HCEC 1CT (cell line): Measurements from ENCODE around the gene FERMT1.
"Not testable (repeated sequence)": the region's sequence is repeated elsewhere in the genome, so short reads cannot be mapped to it uniquely, and the experiment has no call there.

Source experiments
- DNase-seq: peaks from one replicate; pipeline ENCODE4 v3.0.0-alpha.2; 2017

FERMT1 gene

DNA sequence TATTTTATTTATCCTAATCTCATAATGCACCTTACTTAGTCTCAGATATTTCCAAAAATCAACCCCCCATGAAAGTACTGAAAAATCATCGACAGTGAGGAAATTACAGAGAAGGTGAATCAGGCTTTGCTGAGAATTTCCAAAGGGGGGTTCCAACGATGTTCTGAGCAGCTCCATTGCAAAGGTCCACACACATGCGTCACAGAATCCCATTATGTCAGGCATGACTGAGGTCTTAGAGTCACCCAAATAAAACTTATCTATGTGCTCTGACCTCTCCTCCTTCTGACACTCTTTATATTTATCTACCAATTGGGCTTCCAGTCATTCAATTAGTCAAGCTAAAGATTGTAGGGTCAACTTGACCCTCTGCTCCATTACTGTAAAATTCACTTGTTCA, 56.2 kb downstream of the FERMT1 start:
- DNase-seq, result no peak

DNA sequence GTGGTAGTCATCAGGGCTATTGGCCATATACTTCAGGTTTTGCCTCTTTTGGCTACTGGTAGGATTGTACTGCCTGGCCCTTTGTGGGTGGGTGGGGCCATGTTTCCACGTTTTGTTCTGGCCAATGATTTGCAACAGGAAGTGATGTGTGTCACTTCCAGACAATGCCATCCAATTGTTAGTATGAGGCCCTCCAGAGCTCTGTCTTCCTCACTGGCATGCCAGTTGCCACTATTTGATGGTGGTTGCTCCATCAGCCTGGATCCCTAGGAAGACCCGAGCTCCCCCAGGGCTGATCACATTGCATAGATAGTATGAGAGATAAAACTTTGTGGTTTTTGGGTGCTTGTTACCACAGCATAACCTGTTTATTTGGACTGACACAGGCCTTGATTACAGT, 61.3 kb downstream of the FERMT1 start:
- DNase-seq, result no peak

DNA sequence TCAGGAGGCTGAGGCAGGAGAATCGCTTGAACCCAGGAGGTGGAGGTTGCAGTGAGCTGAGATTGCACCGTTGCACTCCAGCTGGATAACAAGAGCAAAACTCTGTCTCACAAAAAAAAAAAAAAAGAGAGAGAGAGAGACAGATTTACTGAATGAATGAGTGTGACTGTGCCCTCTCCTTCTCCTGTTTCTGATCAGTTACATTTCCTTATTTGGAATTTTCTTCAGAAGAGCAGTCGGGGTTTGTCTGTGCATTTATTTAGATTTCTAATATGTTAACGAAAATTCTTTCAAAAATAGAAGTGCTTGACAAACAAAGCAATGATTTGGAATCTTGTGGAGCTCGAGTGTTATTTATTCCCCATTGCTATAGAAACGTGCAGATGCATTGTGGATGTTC, 62.6 kb downstream of the FERMT1 start:
- no peak for DNase-seq

DNA sequence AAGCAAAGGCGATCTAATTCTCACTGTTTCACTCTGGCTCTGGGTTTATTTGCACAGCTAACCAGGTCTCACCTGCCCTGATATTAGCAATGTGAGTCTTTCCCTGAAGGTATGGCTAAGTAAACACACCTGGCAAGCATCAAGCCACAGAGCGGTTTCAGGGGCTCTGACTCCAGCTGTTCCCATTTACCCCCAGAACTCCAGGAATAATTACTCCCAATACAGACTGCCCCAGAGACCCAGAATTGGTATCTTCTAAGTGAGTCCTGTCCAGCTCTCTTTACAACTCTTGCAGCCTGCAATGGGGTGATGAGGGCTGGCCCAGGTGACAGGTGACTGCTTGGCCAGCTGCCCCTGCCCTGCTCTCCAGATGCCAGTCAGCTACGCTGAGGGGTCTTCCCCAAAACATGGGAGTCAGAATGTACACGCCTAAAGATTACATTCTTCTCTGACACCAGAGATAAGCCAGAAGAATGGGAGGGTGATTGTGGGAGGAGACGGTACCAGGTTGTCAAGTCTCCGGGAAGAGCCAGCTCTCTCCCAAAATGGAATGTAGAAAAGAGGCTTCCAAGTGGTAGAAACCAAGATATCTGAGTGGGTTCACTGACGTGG, 64.0 kb downstream of the FERMT1 start:
- no peak for DNase-seq

DNA sequence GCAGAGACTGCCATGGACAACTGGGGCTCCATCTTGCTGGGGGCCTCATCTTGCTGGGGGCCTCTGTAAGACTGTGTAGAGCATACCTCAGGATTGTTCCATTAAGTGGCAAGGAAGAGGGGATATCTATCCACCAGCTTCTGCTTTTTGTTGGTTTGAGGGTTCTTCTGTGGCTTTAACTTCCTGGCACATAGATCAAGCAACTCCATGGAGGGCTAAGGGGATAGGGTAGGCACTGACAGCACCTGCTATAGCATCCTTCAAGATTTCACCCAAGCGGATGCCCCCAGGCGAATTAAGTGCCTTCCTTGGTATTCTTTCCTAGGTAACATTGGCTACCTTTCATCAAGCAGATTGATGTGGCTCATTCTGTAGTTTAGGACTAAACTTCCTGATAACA, 65.1 kb downstream of the FERMT1 start:
- DNase-seq, result no peak

DNA sequence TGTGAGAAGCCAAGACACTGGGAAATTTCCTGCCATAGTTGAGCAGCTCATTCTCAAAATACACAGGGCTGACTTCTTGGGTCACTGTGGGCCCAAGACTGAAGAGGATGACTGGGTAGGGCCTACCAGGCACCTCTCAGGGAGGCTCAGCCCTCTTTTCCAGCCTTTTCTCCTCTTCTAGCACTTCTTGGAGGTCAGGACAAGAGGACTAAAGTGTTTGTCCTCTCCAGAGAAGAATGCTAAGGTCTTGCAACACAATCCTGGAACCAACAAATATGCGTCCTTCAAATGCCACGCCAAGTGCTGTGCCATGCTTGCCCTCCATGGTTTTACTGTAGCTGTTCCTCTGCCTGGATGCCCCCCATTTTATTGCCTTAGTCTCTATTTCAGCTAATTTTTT, 65.7 kb downstream of the FERMT1 start:
- DNase-seq, result no peak

DNA sequence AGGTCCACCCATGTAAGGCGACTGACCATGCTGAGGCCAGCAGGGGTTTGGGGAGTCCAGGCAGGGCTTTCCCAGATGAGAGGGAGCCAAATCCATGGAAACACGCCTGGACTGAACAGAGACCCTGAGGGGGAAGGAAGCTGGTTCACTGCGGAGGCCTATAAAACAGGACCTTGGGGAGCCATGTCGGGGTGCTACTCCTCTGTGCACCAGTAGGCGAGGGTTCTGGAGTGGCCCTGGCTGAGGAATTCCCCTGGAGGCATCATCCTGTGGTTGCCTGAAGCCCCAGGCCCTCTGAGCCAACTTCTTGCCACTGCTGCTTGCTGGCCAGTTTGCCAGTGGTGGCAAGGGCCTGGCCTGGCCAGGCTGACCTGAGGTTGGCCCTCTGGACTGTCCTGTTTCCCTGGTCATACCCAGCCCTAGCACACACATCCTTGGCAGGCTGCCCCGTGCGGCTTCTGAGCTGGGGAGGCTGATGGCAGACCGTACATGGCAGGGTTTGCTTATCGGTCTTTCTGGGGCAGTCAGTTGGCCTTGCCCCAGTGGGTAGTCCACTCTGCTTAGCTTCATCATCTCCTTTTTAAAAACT, 66.8 kb downstream of the FERMT1 start:
- DNase-seq, result no peak

DNA sequence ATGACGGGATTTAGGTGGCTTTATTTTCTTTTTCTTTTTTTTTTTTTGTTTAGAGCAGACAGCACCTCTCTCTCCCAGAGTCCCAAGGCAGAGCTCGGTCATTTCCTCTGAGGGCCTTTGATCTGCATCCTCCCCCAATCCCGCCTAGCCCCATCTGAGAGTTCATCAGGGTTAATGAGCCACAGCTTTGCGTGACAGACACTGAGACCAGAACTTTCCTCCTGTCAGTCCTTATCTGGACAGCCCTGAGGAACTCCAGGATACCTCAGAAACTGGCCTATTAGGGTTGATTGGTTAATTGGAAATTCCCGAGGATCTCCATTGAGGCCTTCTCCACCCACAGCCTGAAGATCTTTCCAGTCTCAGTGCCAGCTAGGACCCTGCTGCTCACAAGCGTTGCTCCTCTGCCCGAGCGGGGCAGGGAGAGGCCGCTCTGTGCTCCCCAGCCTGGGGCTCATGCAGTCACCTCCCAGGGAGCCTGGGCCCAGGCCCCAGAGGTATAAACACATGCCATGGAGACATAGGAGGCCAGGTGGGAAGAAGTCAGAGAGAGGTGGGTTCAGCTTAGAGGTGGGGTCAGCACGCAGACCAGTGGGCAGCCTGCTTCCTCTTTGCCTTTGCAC, 67.6 kb downstream of the FERMT1 start:
- no peak for DNase-seq

DNA sequence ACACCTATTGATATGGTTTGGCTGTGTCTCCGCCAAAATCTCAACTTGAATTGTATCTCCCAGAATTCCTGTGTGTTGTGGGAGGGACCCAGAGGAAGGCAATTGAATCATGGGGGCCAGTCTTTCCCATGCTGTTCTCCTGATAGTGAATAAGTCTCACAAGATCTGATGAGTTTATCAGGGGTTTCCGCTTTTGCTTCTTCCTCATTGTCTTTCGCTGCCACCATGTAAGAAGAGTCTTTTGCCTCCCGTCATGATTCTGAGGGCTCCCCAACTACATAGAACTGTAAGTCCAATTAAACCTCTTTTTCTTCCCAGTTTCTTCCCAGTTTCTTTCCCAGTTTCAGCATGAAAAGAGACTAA, 68.2 kb downstream of the FERMT1 start:
- DNase-seq, result not testable (repeated sequence)

DNA sequence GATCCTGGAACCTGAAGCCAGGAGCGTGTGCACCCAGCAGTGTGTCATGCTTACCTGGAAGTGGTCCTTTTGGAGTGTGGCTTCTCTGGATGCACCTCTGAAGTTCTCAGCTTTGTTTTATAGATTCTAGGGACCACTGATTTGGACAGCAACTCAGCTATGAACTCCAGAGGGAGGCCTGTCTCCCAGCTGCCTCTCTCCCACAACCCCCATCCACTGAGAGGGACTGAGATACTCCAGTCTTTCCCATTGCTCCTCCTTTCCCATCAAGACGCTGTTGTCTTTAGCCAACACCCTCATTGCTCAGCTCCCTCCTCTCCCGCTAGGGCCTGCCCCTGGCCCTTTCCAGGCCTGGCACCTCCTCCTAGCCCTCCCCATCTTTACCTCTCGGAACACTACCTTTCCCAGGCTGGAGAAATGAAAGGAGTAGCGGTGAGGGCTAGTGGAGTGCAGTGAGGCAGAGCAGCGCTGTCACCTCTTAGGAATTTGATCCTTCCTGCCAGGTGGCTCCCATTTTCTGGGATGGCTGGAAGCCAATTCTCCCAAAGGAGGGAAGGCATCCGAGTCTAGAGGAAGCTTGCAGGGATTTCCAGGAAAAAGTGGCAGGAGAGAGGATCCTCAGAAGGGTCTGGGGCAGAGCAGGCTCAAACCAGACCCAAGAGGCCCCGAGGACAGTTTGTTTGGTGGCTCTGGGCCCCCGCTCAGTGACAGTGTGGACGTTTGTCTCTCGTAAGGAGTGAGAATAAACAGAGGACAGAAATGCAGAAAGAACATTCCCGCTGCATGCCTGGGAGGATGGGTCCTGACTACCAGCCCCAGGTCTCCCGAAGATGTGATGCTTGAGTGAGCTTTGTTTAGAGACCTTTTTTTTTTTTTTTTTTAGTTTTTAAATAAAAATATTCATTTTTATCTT, 68.8 kb downstream of the FERMT1 start, which contains the start of gene LRRN4:
TSS of gene LRRN4 (minus strand) at position 285 of the 913 bp plus-strand sequence. CDS start 1,261 bp downstream, outside the sequence.
- no peak for DNase-seq

DNA sequence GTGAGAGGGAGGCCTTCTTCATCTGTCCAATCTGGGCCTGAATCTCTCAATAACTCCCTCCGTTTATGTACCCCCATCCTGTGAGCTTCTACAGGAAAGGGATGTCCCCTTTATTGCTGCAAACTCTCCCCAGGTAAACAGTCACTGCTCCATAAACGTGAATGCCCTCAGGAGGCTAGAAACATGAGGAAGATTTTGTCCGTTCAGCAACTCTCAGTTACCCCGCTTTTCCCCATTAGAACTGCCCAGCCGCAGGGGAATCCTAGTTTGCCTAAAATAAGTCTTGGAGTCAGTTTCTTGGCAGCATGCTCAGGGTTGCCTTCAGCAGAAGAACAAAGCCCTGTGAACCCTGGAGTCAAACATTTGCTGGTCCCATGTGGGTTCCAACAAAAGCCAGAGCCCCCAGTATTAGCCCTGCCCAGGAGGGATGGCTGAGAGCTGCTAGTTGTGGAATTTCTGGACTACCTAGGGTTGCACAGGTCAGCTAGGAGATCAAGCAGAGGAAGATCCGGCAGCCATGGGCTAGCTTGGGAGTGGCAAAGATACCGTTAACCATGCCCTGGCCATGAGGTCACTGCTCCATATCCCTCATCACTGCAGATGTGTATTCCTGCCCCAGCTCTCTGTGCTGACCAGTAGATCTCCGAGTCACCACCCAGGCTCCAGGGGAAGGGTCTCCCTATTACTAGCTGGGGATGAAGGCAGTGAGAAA, 69.6 kb downstream of the FERMT1 start:
- no peak for DNase-seq

DNA sequence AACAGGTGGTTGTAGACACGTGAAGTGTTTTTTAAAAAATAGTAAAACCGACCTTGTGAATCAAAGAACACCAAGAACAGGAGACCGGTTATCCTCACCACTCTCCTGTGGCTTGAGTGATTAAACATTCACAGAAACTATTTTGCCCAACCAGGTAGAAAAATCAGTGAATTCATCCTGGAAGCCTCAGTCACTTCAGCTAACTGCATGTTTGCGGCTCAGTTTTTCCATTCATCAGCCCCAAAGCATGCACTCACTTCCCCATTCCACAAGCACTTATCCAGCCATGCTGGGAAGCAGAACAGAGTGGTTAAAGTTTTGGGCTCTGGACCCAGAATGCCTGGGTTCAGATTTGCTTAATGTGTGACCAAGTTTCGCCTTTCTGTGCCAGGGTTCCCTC, 71.3 kb downstream of the FERMT1 start:
- peak; percentile 63 for DNase-seq

DNA sequence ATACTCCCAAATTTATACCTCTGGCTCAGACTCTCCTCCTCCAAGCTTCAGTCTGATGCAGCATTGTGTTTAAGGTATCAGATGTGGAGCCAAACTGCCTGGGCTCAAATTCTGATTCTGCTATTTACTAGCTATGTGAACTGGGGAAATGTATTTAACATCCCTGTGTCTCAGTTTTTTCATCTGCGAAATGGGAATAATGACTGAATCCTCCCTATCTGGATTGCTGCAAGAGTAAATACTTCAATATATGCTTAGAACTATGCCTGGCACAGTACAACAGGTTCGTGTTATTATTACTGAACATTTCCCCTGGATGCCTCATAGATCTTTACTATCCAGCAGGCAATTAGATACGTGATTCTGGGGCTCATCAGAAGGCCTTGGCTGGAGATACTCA, 74.4 kb downstream of the FERMT1 start:
- no peak for DNase-seq

DNA sequence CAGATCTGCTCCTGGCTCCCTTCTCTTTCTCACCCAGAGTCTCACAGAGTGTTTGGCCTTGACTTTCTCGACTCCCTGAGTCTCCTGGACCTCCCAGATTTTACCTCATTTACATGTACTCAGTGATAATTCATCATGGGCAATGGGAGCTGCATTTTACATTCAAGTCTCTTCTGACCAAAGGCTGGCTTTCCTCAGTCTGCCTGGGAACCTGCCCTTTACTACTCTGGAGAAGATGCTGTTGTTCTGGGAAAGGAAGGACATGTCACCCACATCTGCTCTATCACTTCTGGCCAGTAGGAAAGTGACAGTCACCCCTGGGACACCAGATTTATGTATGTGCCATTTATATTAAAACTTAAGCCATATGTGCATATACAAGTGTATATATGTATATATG, 76.4 kb downstream of the FERMT1 start:
- DNase-seq, result no peak

DNA sequence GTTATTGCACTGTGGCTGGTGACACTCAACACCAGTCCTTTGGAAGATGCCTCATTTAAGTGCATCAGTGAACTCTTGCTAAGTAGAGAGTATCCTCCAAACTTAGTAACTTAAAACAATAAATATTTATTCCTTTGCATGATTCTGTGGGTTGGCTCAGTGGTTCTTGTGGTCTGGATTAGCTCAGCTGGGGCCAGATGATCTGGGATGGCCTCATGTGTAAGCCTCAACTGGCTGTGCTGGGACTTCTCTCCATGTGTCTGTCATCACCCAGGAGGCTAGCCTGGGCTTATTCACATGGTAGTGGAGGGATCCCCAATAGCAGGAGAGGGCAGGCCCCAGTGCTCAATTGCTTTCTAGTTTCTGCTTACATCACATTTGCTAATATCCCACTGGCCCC, 77.3 kb downstream of the FERMT1 start:
- DNase-seq, result peak; percentile 40

DNA sequence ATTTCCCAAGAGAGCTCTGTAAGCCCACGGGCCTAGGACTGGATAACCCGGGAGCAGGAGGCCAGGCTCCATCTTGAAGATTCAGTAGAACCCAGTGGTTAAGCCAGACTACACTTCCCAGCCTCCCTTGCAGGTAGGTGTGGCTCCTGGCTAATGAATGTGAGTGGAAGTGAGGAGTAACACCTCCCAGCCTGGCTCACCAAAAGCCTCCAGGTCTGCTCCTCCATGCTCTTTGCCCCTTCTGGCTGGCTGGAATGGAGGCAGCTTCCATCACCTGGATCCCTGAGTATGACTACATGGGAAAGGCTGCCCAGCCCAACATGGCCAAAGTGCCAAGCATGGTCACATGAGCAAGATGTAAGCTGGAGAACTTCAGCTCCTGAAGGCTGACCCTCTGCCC, 78.7 kb downstream of the FERMT1 start:
- no peak for DNase-seq

DNA sequence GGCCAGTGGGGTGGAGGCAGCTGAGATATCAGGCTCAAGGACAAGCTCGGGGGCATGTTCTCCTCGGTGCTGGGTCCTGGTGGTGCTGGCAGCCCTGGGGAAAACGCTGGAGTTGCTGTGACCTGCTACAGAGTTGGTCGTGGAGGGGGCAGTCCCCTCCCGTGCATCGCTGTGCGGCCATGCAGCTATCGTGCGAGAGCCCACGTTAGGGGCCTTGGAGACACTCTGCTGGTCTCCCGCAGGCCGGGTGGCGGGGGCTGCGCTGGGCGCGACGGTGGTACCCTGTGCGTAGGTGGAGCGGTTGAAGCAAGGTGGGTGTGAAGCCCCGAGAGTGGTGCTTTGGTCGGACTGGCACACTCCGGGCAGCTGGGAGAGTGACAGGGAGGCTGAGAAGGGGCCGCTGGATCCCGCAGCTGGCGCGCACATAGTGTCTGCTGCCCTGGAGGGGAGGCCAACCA, 81.0 kb downstream of the FERMT1 start:
- no peak for DNase-seq

DNA sequence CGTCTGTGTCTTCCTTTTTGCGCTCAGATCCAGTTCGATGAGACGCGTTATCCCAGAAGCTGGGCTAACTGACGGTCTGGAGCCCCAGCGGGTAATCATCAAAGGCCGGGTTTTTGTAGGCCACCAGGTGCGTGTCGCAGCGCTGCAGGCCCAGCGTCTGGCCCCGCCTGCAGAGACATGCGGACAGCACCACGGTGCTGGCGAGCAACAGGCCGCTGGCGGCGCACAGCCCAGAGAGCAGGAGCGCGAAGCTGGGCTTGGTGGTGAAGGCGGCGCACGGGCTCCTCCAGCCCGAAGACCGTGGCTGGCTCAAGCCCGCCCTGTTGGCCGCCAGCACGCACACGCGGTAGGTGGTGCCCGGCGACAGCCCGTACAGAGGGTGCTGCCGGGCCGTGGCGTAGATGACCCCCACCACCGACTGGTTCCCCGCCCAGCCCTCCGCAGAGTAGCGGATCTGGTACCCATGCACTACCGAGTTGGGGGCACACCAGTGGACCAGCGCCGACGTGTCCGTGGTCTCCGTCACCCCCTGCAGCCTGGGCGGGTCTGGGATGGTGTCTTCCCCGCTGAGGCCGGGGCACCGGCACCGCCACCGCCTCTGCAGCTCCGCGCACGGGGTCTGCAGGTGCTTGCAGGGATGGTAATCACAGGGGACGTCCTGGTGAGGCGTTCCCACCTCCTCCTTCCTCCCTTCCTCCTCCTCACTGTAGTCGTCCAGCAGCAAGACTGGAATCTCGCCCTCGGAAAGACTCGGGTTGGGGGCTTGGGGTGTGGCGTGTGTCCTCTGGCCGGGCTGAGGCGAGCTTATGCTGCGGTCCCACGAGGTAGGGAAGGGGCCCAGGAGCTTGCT, 81.6 kb downstream of the FERMT1 start:
- DNase-seq, result no peak

DNA sequence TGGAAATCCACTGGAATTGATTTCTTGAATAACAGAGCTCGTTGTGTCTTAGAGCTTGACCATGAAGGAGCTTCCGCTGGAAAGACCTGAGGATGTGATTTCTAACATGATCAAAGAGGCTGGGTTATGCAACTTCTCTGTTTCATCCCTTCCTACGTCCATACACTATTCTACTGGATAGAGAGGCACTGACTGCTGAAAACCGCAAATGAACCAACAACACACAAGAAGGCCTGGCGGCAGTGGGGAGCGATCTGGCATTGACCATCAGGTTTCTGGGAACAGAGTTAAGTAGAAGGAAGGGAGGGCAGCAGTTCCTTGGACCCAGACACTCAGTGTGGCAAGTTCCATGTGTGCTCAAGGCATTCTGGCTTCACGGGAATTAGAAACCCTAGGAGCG, 82.3 kb downstream of the FERMT1 start:
- DNase-seq, result no peak

DNA sequence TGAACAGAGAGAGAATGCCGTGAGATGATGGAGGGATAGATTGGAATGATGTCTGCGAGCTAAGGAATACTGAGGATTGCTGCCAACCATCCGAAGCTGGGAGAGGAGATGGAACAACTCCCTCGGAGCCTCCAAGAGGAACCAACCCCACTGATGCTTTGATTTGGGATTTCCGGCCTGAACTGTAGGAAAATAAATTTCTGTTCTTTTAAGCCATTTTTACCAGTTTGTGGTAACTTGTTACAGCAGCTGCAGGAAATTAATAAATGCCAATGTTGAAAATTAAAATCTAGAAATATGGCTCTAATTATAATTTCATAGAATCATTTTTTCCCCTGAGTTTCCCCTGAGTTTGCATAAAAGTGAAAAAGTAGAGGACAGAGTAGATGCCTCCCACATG, 83.1 kb downstream of the FERMT1 start:
- no peak for DNase-seq

DNA sequence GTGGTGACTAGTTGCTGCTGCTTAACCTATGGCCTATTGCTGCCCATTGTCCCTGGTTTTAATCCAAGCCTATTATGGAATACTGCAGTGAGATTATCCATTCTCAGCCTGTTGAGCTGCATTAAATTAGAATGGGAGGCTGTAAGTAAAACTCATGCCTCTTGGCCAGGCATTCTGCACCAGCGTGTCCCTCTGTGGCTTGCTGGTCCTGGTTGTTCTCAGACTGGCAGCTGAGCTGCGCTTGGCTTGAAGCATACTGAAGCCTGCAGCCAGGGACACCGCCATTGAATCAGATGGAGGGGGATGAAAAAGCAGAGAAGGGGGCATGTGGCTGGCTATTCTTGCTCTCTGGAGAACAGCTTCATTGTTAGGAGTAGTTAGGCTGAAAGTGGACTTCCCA, 84.6 kb downstream of the FERMT1 start:
- no peak for DNase-seq

DNA sequence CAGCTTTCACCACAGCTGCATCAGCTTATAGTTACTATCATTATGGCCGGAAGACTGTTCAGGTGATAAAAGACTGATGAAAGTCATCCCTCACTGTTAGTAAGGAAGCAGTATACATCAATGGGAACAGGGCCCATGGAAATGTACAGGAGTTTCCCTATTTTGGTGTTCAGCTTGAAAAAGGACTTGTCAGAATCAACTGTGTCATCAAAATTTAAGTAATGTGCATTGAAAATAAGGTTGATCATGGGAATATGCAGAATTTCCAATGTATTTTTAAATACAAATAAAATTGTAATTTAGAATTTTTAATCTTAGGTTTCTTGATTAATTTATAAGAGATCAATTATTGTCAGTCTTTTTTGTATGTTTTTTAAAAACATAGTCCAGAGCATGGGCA, 85.7 kb downstream of the FERMT1 start:
- DNase-seq, result no peak
